ENCODE measurements around the gene PTPRJ.

DNA sequence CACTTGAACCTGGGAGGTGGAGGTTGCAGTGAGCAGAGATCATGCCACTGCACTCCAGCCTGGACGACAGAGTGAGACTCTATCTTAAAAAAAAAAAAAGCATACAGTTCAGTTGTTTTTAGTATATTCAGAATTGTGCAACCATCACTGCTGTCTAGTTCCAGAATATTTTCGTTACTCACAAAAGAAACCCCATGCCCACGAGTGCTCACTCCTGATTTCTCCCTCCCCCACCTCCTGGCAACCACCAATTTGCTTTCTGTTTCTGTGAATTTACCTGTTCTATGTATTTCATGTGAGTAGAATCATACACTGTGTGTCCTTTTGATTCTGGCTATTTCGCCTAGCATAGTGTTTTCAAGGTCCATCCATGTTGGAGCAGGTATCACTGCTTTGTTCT, 24.8 kb downstream of the PTPRJ start:
- TF ChIP-seq, protein P1, sequence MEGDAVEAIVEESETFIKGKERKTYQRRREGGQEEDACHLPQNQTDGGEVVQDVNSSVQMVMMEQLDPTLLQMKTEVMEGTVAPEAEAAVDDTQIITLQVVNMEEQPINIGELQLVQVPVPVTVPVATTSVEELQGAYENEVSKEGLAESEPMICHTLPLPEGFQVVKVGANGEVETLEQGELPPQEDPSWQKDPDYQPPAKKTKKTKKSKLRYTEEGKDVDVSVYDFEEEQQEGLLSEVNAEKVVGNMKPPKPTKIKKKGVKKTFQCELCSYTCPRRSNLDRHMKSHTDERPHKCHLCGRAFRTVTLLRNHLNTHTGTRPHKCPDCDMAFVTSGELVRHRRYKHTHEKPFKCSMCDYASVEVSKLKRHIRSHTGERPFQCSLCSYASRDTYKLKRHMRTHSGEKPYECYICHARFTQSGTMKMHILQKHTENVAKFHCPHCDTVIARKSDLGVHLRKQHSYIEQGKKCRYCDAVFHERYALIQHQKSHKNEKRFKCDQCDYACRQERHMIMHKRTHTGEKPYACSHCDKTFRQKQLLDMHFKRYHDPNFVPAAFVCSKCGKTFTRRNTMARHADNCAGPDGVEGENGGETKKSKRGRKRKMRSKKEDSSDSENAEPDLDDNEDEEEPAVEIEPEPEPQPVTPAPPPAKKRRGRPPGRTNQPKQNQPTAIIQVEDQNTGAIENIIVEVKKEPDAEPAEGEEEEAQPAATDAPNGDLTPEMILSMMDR (IDR thresholded peaks at IDR 0.05), result no peak
- no peak for TF ChIP-seq POLR2A (IDR thresholded peaks at IDR 0.05)

Measured in sigmoid colon (tissue), 3 donors.